ENCODE results near the gene MLLT6. TPM values are rescaled to one million over a fixed set of nuclear protein-coding genes. Genes with fewer than 3 reads are reported as not detected.

MLLT6 gene
- total RNA-seq, 1 experiment from 2014 or later: 48.0 TPM

DNA sequence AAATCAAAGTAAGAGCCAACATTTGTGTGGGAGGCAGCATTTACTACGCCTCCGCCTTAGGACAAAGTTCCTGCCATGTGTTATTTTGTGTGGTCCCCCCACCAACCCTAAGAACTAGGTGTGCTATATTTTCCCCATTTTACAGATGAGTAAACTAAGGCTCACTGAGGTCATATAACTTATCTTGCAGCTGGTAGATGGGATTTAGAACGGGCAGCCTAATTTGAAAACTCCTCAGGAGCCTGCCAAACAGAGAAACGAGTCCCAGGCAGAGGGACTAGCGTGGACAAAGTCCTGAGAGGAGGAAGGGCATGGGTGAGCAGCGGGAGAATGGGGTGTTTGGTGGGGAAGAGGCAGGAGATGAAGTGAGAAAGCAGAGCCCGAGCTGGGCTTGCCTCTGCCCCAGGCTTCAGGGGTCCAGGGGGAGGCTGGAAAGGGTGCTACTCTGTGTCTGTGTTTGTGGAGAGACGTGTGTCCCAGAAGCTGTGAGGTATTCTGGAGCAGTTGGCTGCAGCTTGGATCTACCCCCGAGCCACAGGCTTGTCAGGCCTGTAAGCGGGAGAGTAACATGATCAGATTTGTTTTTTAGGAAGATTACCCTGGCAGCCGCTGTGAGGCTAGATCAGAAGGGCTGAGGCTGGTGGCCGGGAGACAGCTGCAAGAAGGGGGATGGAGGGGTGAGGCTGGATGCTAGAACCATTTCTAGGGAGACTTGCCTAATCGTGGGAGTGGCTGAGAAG is 5.0 kb downstream of the MLLT6 start:
- no peak for ATAC-seq
- POLR2A ChIA-PET: interaction anchor here (1.5 kb wide), 1 partner anchor 9 kb away, joined by 4 read pairs; no protein-coding TSS in a partner anchor
- no peaks in the 10 kb centered on the region for H3K9me3 Mint-ChIP-seq
- peaks cover 50% of the 10 kb centered on the region for H3K4me1 Mint-ChIP-seq
- no peak overlapping the region for H3K4me3 Mint-ChIP-seq
- H3K27me3 Mint-ChIP-seq (ENCODE audit: low read depth): peaks cover 42% of the 10 kb centered on the region
- 0 out of 2 replicates have a peak, but pooled peaks cover 3% of the 10 kb centered on the region for H3K36me3 Mint-ChIP-seq
- CTCF ChIA-PET: interaction anchor here (0.8 to 2.4 kb wide), 7 partner anchors 9 to 146 kb away, joined by 3 to 13 read pairs (median 3); partner anchors contain the start of gene SRCIN1
- TF ChIP-seq, protein P1, sequence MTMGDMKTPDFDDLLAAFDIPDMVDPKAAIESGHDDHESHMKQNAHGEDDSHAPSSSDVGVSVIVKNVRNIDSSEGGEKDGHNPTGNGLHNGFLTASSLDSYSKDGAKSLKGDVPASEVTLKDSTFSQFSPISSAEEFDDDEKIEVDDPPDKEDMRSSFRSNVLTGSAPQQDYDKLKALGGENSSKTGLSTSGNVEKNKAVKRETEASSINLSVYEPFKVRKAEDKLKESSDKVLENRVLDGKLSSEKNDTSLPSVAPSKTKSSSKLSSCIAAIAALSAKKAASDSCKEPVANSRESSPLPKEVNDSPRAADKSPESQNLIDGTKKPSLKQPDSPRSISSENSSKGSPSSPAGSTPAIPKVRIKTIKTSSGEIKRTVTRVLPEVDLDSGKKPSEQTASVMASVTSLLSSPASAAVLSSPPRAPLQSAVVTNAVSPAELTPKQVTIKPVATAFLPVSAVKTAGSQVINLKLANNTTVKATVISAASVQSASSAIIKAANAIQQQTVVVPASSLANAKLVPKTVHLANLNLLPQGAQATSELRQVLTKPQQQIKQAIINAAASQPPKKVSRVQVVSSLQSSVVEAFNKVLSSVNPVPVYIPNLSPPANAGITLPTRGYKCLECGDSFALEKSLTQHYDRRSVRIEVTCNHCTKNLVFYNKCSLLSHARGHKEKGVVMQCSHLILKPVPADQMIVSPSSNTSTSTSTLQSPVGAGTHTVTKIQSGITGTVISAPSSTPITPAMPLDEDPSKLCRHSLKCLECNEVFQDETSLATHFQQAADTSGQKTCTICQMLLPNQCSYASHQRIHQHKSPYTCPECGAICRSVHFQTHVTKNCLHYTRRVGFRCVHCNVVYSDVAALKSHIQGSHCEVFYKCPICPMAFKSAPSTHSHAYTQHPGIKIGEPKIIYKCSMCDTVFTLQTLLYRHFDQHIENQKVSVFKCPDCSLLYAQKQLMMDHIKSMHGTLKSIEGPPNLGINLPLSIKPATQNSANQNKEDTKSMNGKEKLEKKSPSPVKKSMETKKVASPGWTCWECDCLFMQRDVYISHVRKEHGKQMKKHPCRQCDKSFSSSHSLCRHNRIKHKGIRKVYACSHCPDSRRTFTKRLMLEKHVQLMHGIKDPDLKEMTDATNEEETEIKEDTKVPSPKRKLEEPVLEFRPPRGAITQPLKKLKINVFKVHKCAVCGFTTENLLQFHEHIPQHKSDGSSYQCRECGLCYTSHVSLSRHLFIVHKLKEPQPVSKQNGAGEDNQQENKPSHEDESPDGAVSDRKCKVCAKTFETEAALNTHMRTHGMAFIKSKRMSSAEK (CRISPR knock-in tag; IDR thresholded peaks at IDR 0.05; ENCODE audit: borderline replicate concordance): no peak
- DNase-seq (ENCODE audit: low spot score): no peak
- H3K27ac Mint-ChIP-seq: no peak overlapping the region

DNA sequence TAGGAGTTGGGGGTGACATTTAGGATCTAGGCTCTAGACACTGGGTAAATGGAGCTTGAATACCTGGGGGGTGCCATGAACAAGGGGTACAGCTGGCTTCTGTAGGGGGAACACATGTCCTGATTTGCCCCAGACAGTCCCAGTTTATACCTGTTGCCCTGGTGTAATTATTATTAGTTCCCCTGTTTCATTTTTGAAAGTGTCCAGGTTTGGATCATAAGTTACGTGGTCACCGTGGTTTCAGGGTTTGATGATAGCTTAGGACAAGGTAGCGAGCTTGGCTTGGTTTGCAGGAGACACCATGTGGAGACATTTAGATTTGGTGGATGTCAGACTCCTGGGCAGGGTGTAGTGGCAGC is 5.5 kb downstream of the MLLT6 start:
- ATAC-seq: no peak
- DNase-seq (ENCODE audit: low spot score): no peak
- POLR2A ChIA-PET: interaction anchor here (1.5 kb wide), 1 partner anchor 9 kb away, joined by 4 read pairs; no protein-coding TSS in a partner anchor
- H3K27me3 Mint-ChIP-seq (ENCODE audit: low read depth): peaks cover 42% of the 10 kb centered on the region
- H3K36me3 Mint-ChIP-seq: 0 out of 2 replicates have a peak, but pooled peaks cover 3% of the 10 kb centered on the region
- H3K4me3 Mint-ChIP-seq: no peak overlapping the region
- peaks cover 56% of the 10 kb centered on the region for H3K4me1 Mint-ChIP-seq
- no peak overlapping the region for H3K27ac Mint-ChIP-seq
- no peaks in the 10 kb centered on the region for H3K9me3 Mint-ChIP-seq
- CTCF ChIA-PET: interaction anchor here (0.8 to 2.4 kb wide), 7 partner anchors 8 to 147 kb away, joined by 3 to 13 read pairs (median 3); partner anchors contain the start of gene SRCIN1
- TF ChIP-seq, protein P2, sequence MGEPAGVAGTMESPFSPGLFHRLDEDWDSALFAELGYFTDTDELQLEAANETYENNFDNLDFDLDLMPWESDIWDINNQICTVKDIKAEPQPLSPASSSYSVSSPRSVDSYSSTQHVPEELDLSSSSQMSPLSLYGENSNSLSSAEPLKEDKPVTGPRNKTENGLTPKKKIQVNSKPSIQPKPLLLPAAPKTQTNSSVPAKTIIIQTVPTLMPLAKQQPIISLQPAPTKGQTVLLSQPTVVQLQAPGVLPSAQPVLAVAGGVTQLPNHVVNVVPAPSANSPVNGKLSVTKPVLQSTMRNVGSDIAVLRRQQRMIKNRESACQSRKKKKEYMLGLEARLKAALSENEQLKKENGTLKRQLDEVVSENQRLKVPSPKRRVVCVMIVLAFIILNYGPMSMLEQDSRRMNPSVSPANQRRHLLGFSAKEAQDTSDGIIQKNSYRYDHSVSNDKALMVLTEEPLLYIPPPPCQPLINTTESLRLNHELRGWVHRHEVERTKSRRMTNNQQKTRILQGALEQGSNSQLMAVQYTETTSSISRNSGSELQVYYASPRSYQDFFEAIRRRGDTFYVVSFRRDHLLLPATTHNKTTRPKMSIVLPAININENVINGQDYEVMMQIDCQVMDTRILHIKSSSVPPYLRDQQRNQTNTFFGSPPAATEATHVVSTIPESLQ (CRISPR knock-in tag; IDR thresholded peaks at IDR 0.05): no peak
- TF ChIP-seq, protein P1 (CRISPR knock-in tag; IDR thresholded peaks at IDR 0.05; ENCODE audit: borderline replicate concordance): no peak
- TF ChIP-seq, protein P3, sequence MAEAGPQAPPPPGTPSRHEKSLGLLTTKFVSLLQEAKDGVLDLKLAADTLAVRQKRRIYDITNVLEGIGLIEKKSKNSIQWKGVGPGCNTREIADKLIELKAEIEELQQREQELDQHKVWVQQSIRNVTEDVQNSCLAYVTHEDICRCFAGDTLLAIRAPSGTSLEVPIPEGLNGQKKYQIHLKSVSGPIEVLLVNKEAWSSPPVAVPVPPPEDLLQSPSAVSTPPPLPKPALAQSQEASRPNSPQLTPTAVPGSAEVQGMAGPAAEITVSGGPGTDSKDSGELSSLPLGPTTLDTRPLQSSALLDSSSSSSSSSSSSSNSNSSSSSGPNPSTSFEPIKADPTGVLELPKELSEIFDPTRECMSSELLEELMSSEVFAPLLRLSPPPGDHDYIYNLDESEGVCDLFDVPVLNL (CRISPR knock-in tag; IDR thresholded peaks at IDR 0.05; ENCODE audit: borderline replicate concordance, low read depth): no peak
- TF ChIP-seq ZNF138 (CRISPR knock-in tag; conservative IDR thresholded peaks at IDR 0.05) (no peak), IRF2 (CRISPR knock-in tag; IDR thresholded peaks at IDR 0.05; ENCODE audit: borderline replicate concordance, low read depth) (no peak), ESRRA (CRISPR knock-in tag; IDR thresholded peaks at IDR 0.05; ENCODE audit: borderline replicate concordance) (no peak), NFYB (CRISPR knock-in tag; conservative IDR thresholded peaks at IDR 0.05; ENCODE audit: low read depth) (no peak), ZNF671 (CRISPR knock-in tag; IDR thresholded peaks at IDR 0.05) (no peak), EMX1 (CRISPR knock-in tag; IDR thresholded peaks at IDR 0.05) (no peak), TEAD4 (CRISPR knock-in tag; IDR thresholded peaks at IDR 0.05) (no peak), ATF1 (CRISPR knock-in tag; IDR thresholded peaks at IDR 0.05) (no peak)
- TF ChIP-seq, protein P4, sequence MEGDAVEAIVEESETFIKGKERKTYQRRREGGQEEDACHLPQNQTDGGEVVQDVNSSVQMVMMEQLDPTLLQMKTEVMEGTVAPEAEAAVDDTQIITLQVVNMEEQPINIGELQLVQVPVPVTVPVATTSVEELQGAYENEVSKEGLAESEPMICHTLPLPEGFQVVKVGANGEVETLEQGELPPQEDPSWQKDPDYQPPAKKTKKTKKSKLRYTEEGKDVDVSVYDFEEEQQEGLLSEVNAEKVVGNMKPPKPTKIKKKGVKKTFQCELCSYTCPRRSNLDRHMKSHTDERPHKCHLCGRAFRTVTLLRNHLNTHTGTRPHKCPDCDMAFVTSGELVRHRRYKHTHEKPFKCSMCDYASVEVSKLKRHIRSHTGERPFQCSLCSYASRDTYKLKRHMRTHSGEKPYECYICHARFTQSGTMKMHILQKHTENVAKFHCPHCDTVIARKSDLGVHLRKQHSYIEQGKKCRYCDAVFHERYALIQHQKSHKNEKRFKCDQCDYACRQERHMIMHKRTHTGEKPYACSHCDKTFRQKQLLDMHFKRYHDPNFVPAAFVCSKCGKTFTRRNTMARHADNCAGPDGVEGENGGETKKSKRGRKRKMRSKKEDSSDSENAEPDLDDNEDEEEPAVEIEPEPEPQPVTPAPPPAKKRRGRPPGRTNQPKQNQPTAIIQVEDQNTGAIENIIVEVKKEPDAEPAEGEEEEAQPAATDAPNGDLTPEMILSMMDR (IDR thresholded peaks at IDR 0.05): no peak
- TF ChIP-seq, protein P5, sequence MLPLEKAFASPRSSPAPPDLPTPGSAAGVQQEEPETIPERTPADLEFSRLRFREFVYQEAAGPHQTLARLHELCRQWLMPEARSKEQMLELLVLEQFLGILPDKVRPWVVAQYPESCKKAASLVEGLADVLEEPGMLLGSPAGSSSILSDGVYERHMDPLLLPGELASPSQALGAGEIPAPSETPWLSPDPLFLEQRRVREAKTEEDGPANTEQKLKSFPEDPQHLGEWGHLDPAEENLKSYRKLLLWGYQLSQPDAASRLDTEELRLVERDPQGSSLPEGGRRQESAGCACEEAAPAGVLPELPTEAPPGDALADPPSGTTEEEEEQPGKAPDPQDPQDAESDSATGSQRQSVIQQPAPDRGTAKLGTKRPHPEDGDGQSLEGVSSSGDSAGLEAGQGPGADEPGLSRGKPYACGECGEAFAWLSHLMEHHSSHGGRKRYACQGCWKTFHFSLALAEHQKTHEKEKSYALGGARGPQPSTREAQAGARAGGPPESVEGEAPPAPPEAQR (CRISPR knock-in tag; IDR thresholded peaks at IDR 0.05): no peak
- TF ChIP-seq, protein P6, sequence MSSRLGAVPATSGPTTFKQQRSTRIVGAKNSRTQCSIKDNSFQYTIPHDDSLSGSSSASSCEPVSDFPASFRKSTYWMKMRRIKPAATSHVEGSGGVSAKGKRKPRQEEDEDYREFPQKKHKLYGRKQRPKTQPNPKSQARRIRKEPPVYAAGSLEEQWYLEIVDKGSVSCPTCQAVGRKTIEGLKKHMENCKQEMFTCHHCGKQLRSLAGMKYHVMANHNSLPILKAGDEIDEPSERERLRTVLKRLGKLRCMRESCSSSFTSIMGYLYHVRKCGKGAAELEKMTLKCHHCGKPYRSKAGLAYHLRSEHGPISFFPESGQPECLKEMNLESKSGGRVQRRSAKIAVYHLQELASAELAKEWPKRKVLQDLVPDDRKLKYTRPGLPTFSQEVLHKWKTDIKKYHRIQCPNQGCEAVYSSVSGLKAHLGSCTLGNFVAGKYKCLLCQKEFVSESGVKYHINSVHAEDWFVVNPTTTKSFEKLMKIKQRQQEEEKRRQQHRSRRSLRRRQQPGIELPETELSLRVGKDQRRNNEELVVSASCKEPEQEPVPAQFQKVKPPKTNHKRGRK (CRISPR knock-in tag; IDR thresholded peaks at IDR 0.05; ENCODE audit: borderline replicate concordance): no peak
